Right lobe of liver (tissue), 4 donors: ENCODE data around the gene ENOX1.

ENCODE experiments used
- POLR2A ChIP-seq: fragments of 450-650 bp; IDR thresholded peaks from one replicate; pipeline ENCODE4 v1.6.1; 2017; ENCODE audit warnings: antibody characterized with exemption, mild to moderate bottlenecking
- TF ChIP-seq, protein P1 (sequence below), 4 donors: fragments of 200-600 bp in 3 of 4; fragments of 450-650 bp in 1 of 4; IDR thresholded peaks; one replicate each; pipeline versions ENCODE4 v1.5.1 to v1.8.0; 2016 to 2022; ENCODE audit warnings: antibody characterized with exemption in 4 of 4, mild to moderate bottlenecking in 2 of 4
- donor health status: DM: no; HTN: no; CAD: no.
- donor health status: DM: no; HTN: no; CAD: no.
- donor health status: DM: no; HTN: yes; CAD: no.

- TF ChIP-seq, protein P1, sequence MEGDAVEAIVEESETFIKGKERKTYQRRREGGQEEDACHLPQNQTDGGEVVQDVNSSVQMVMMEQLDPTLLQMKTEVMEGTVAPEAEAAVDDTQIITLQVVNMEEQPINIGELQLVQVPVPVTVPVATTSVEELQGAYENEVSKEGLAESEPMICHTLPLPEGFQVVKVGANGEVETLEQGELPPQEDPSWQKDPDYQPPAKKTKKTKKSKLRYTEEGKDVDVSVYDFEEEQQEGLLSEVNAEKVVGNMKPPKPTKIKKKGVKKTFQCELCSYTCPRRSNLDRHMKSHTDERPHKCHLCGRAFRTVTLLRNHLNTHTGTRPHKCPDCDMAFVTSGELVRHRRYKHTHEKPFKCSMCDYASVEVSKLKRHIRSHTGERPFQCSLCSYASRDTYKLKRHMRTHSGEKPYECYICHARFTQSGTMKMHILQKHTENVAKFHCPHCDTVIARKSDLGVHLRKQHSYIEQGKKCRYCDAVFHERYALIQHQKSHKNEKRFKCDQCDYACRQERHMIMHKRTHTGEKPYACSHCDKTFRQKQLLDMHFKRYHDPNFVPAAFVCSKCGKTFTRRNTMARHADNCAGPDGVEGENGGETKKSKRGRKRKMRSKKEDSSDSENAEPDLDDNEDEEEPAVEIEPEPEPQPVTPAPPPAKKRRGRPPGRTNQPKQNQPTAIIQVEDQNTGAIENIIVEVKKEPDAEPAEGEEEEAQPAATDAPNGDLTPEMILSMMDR (IDR thresholded peaks at IDR 0.05): no peak
- TF ChIP-seq POLR2A: no peak
These were observed 353.8 kb downstream of the ENOX1 start for GRCh38 chr13:43432958-43433357.
